HG03039 (cell line): Measurements from ENCODE around the gene GSG1.
"Not testable (repeated sequence)": the region's sequence is repeated elsewhere in the genome, so short reads cannot be mapped to it uniquely, and the experiment has no call there.

Experiments used
- ATAC-seq: cut with Tn5 transposase; IDR thresholded peaks from one replicate; pipeline ENCODE4 v1.9.1; 2021; ENCODE audit warnings: mild to moderate bottlenecking, moderate library complexity; ENCODE audit not compliant: unreplicated experiment

Gene GSG1

DNA sequence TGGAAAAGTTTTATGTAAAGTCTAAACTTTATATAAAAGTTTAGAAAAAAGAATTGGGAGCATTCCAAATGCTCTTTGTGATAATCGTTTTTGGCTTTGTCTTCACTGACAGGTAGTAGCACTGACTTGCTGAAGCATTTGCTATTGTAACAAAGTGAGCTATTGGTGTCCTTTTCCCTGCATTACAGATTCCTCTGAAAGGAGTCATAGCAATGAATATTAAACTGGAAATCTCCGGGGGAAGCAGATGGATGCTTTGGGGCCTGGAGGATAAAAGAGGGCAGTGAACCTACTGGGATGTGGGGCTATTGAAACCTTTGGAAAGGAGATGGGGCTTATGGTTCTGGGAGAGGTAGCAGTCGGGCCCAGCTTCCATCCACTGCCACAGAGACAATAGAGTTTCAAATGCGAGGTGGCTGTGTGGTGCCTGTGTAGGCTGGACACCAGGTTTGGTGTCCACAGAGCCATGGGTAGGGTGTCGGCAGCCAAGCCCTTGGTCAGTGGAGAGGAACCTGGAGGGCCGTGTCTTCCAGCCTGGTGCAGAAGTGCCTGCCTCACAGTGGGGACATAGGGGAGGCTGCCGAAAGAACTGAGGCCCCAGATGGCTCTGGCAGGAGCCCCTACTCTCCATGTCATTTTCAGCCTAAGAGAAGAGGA is 10.1 kb downstream of the GSG1 start:
- ATAC-seq = no peak

DNA sequence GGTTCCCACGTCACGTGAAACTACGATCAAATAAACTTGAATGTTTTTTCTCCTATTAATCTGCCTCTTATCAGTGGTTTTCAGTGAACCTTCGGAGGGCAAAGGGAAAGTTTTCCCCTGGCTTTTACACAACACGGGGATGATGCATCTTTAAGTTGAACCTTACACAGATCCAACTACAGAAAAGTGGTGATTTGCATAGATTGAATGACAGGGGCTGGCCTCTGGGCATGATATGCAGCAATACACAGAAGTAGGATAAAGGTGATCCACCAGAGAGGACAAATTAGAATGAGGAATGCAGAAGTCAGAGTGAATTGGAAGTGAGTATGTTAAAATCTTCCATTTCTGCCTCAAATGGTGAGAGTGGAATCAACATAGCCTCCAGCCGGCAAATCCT is 11.6 kb downstream of the GSG1 start:
- ATAC-seq = no peak

DNA sequence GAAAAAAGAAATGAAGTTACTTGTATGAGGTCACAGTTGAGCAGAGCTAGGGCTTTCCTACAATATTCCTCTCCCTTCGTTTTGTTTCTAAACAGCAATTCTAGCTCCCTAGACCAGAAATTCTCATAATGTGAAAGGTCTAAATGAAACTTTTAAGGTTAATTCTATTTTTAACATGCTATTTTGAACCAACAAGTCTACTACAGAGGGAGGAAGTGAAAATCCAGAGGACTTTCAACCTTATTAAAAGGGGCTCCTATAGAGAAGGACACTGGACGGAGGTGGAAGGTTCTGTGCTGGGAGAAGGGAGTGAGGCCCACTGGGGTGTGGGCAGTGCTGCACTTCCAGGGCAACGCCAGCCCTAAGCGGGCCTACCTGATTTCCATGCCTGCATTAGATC is 13.4 kb downstream of the GSG1 start:
- ATAC-seq = no peak

DNA sequence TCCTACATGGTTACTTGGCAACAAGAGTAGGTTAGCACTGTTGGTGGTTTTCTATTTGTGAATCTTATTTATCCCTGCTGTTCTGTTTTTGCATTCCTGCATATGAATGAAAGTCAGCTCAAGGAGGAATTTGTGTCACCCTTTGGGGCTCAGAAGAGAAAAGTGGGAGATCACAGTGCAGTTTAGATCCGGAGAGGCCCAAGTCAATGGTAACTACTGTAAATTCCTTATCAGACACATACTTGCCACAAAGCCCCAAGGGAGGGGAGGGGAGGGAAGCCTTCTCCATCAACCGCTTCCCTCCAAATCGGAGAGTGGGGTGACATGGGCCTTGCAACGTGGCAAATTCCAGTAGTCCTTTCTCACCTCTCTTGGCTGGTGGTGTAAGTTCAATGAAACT is 15.0 kb downstream of the GSG1 start:
- ATAC-seq = no peak

DNA sequence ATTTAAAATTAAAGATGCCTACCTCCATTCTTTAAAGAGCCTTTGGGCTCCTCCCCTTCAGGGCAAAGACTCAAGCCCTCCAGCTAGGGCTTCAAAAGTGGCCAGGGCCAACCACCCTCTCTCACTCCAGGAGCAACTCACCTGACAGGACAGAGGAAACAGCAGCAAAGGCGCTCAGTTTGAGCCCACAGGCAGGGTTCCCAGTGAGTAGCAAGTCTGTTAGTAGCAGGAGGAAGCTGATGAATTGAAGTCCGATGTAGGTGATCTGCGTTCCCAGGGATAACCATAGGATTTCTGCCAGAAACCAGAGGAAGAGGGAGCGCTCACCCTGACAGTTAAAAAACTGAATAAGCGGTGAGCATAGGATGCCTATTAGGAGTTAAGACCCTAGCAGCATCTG is 15.7 kb downstream of the GSG1 start:
- no peak for ATAC-seq

DNA sequence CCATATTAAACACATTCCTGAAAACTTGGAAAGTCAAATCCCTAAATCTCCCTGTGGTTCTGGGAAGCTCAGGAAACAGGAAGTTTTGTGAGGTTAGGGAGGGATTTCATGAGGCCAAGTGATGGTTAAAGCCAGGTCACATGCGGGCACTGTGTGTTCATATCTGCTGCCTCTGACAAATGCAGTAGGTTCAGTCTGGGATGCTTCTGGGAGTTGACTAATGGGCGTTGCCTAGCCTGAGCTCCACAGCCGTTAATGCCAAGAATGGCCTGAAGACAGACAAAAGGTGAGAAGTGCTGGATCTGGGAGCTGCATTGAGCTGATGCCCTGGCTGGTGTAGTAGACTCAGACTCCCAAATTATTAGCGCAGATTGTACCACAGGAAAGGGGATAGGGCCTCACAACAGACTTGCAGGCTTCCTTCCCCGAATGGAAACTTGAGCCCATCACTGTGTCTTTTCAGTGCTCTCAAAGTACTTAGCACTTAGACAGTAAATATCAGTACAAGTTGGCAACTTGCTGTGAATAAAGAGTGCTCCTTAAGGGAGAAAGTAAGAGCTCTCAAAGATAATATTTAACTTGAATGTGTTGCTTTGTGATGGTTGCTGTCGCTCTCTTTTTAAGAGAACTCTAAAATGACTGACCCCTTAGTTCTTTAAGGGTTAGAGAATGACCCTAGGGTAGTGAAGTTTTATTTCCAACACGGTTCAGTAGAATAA is 17.3 kb downstream of the GSG1 start:
- ATAC-seq = no peak

DNA sequence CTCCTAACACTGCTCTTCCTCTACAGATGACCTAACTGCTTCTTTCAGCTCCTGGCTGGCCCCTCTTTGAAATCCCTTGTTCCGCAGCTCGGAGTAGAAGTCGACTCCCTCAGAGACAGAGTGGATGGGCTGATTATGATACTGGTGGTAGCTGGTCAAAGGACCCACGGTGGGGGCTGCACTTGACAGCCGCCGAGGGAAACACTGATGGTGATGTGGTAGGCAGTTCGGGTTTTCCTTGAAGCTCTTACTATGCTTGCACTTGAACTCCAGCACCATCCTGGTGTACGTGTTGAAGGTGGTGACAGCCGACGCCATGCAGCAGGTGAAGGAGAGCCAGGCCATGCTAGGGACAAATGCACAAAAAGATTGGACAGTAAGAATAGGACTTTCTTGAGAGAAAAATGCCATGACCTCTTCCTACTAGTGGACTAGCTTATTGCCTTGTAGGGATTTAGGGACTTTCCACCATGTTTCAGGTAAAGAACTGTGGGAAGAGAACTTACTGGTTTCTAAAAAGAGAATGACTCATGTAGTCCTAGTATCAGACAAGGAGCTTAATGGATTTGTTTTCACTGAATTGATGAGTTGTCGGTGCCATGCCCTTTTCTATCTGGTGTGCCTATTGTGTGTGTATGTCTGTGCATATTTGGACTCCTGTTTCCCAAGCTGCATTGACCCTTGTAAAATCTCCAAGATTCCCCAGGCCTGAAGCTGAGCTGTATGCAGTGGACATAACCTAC is 18.4 kb downstream of the GSG1 start:
- ATAC-seq = no peak

DNA sequence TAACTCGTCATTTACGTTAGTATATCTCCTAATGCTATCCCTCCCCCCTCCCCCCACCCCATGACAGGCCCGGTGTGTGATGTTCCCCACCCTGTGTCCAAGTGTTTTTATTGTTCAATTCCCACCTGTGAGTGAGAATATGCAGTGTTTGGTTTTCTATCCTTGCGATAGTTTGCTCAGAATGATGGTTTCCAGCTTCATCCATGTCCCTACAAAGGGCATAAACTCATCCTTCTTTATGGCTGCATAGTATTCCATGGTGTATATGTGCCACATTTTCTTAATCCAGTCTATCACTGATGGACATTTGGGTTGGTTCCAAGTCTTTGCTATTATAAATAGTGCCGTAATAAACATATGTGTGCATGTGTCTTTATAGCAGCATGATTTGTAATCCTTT is 19.8 kb downstream of the GSG1 start:
- ATAC-seq = not testable (repeated sequence)

DNA sequence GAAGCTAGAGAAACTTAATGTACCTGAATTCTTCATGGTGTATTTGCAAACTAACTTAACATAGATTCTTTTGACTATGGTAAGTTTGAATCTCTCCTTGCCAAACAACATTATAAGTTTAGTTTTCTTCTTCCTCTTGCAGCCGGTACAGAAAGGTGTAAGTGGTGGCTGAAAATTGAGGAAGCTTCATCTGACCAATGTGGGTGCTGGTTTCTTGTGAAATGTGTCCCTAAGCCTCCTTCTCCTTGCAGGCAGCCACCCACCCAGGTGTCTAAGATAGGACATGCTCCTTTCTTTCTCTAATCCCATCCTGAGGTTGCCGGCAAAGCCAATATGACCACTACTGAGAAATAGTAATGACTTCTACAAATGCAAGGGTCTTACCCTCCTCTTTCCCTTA is 20.6 kb downstream of the GSG1 start:
- no peak for ATAC-seq

DNA sequence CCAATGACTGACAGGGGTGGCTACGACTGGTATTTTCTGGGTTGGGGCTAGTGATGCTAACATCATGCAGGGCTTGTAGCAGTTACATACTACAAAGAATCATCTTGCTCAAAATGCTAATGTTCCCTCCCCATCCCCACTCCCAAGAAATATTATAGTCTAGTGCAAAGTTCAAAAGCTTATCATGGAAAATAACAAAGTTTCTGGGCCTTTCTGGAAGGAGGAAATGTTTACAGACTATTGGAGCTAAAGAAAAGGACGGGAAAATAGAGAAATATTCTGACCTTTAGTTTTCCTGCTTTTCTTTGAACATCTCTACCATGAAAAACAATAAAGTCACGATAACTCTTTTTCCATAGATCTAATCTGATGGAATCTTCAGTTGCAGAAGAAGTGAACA is 23.2 kb downstream of the GSG1 start:
- ATAC-seq = no peak

DNA sequence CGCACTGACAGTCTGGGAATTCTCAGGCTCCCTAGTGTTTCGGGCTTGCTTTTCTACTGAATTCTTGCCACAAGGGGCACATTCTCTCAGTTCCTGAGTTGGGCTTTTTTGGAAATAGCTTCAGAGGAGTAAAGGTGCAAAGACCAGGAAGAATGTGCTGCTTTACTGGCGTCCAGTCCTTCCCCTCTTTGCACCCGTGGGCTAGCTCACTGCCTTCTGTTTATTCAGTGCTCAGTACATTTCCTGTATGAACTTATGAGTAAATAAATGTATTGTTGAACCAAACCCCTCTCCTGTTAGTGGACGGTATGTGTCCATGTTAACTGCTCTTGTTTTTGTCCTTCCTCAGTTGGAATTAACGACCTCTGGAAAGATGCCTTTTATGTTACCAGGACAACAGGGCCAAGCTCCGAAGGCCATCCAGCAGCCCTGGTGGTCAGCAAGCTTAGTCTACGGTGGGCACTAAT is 24.0 kb downstream of the GSG1 start:
- no peak for ATAC-seq

DNA sequence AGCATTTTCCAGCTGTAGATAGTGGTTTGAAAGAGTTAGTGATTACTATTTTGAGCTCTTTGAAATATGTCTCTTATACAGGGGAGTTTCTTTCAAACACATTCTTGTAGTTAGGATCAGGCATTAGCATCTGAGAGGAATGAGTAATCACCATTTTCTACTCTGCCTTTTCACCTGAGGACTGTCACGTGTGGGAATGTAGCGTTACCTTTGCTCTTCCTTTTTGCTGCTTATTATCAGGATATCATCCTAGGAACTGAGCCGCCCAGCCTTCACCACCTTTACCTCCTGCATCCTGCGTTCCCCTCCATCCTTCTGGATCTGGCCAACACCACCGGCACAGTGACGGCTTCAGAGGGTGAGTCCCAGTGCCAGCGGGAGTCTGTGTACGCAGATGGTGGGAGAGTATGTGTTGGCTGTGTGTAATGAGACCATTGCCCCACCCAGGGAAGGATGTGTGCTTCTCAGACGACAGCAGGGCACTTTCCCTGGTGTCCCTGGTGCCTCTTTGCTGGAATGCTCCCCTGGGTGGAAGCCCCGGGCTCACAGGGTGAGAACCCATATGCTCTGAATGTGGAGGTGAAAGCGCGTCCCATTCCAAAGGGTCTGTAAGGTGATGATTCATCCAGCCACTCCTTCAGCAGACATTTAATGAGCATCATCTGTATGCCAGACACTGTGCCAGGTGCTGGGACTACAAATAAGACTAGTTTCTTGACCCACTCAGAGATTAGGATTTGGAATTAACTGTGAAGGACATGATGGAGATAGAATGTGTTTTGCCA is 27.5 kb downstream of the GSG1 start:
- no peak for ATAC-seq

DNA sequence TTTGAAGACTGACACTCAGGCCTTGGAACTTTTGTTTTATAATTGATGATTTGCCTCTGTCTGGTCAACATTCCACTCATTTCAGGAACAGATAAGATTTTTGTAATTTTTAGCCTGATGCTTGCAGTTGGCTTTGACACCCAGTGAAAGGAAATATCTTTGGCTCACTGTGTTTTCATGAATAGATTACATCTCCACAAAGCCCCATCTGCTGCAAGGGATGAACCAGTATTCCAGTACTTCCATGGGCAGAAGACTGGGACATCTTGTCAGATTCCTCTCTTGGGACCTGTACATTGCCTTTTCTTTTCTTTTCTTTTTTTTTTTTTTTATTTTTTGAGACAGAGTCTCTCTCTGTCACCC is 28.4 kb downstream of the GSG1 start:
- no peak for ATAC-seq

DNA sequence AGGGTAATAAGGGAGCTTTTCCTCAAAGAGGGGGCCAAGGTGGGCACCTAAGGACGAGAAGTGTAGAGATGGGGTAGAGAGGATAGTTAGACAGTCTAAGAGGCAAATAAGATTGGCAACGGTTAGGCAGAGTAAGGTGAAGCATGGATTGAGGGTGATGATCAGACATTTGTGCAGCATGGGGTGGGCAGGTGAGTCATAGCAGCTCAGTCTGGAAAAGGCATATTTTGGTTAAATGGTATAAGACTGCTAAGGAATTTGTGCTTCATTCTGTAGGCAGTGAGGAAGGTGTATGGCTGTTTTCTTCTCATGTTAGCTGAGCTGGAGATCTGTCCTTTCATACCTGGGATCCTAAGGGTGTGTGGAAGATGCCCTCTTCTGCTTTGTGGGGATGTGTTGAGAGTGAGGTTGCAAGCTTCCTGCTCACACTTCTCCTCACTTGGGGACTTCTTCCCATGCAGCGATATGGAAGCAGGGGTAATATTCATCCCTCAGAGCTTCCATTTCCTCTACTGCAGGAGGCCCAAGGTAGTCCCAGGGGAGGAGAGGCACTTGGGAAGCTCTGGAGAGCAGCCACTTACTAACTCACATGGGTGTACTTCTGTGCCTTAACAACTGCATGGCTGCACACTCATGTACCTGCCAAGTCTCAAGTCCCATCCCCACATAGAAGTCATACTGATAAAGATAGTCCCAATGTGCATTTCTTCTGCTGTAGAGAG is 28.9 kb downstream of the GSG1 start:
- no peak for ATAC-seq

DNA sequence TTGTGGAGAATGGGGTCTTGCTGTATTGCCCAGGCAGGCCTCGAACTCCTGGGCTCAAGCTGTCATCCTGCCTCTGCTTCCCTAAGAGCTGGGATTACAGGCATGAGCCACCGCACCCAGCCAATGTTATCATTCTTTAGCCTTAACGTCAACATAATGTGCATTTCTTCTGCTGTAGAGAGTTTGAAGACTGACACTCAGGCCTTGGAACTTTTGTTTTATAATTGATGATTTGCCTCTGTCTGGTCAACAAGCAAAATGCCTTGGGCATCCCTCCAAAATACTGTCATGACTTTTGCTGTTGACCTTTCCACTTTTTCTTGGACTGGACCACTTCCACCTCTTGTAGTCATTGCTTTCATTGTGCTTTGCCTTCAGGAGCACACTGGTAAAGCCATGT is 30.3 kb downstream of the GSG1 start:
- ATAC-seq = no peak

DNA sequence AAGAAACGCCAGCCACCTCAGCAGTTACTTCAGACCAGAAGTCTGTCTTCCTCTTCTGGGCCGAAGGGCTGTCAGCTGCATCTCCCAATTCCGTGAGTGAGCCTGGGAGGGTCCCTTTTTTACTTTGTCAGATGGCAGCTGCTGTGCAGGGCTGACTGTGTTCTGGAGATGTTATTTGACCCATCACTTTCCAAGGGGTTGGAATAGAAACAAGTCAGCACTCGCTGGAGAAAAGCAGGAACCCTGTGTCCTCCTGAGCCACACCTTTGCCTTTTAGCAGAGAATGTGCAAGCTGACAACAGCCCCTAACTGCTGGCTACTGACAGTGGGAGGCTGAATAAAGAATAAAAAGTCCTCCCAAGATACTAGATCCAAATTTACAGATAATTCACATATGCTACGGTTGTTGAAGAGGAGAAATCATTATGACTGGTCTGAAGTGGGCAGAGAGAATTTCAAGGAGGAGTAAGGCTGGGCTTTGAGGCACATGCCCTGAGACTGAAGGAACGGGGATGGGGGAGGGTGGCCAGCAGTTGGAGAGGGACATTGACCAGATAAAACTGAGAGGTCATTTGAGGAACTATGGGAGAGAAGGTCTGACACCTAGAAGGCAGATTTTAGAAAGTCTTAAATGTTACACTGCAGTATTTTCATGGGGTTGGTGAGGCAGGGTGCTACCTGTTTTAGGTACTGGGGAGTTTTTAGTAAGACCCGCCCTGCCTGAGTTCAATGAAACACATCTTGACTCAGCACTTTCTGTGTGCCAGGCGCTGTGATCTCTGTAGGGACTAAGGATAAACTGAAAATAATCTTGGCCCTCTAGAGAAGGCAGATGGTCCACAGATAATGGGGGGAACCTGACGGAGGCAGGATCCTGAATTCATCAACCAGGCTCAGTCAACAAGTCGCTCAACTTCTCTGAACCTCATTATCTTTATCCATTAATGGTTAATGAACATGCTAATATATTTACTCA is 31.9 kb downstream of the GSG1 start:
- no peak for ATAC-seq

DNA sequence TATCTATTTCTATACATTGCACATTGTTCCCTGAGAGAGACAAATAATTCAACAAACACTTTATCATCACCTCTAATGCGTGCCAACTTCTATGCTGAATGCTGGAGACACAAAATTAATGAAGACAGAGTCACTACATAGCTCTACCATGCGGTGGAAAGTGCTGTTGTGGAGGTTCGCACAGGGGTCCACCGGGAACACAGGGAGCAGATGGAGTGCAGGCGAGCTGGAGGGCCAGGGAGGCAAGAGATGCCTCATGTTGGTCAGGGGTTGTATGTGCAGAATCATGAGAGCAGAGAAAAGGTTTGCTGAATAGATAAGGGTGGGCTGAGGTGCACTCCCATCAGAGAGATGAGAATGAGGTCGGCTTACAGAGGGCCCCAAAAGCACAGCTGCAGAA is 34.1 kb downstream of the GSG1 start:
- ATAC-seq = no peak

DNA sequence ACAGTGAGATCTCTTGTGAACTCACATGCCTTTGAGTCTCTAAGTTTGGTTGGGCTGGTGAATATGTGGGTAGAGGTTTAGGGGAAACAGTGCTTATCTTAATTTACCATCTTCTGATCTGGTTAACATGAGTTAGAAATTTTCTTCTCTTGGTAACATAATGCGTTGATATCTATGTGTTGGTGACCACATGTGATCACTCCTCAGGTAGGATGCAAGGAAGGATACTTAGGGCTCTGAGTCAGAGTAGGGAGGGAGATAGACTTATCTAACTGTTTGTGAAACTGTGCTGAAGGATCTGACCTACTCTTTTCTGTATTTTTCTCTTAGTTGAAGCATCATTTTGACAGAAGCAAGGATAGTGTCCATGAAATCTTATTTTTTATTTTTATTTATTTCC is 36.1 kb downstream of the GSG1 start:
- no peak for ATAC-seq

DNA sequence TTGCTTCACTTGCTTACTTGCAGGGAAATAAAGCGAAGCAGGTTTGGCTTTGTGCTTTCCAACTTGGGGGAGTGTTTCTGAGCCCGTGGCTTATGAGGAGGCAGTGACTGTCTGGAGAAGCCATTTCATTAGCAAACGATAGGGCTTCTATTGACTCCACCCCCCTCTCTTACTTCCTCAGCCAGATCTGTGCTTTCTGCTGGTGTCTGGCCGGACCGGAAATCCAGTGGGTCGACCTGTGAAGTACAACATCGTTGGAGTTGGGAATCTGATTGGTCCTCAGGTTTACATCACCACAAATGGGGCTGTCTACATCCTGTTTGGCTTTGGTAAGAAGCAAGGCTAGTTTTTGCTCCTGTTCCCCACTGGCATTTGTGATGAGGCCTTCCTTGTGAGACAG is 37.0 kb downstream of the GSG1 start:
- ATAC-seq = no peak

DNA sequence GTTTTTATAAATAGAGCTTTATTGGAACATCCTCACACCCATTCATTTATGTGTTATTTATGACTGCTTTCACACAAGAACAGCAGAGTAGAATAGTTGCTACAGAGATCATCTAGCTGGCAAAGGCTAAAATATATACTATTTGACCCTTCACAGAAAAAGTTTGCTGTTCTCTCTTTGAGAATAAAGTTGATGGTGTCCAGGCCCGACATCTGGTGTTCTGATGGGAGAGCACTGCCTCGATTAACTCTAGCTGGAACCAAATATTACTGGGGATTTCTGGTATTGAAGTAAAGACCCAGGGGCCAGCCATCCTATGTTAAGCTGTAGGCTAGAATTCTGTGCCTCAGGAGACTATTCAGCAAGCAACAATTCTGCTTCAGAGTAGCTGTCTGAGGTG is 37.5 kb downstream of the GSG1 start:
- ATAC-seq = no peak
